CD4-positive, alpha-beta T cell treated with Interleukin-15 for 1 hour (primary cell): Measurements from ENCODE around the gene PFKFB4.

Experiments used
- DNase-seq: peaks from one replicate; pipeline ENCODE4 v3.0.0-alpha.2; 2020

PFKFB4 gene

DNA sequence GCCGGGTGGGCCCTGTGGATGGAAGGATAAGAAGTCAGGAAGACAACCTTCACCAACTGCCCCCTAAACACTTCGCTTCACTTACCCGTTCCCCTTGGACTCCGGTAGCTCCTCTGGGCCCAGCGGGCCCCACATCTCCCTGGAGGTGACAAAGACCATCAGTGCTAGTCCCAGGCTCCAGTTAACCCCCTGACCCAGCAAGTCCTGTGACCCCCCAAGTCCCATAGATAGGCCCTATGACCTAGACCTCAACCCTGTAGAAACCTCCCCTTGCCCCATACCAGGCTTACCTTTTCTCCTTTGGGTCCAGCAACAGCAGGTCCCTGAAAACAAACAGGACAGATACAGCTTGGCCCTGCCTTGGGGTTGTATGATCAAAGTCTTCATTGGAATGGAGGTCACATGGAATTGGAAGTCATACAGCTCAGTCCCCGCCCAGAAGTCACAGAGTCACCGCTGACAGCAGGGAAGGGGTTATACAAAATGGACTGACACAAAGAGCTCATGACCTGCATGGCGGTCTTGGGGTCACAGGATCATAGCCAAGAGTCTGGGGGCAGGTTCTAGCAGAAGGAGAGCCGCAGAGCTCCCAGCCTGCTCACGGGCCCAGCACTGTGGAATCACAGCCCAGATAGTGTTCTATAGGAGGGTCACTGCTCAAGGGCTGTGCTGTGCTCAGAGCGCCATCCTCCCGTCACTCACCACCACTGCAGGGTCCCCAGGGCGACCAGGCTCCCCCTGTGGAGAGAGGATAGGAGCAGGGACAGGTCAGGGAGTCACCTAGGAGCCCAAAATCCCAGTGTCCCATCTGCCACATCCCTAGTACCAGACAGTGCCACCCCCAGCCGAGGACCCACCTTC is 25.2 kb upstream of the PFKFB4 start:
- DNase-seq, result no peak

DNA sequence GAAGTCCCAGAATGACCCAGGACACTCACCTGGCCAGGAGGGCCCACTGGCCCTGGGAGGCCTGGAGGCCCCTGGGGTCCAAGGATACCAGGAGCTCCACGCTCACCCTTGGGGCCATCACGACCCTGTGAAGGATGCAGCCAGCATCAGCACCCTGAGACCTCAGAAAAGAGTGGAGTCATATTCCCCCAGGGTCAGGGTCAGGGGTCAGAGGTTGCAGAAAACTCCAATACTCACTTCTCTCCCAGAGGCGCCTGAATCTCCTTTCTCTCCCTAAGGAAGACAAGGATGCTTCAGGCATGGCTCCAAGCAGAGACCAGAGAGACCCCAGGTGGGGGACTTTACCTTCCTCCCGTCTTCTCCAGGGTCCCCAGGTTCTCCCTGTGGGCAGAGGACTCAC is 20.0 kb upstream of the PFKFB4 start:
- DNase-seq, result no peak

DNA sequence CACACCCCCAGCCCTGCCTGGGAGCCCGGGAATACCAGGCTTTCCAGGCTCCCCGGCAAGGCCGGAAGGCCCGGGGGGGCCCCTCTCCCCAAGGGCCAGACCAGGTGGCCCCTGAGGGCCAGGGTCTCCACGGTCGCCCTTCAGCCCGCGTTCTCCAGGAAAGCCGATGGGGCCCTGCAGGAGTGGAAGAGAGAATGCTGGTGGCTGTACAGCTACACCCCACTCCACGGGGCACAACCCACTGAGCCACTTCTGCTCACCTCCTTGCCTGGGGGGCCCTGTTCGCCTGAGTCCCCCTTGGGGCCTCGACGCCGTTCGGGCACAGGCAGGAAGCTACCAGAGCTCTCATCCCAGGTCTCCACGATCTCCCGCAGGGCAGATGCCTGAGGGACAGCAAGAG is 18.8 kb upstream of the PFKFB4 start:
- DNase-seq, result no peak

DNA sequence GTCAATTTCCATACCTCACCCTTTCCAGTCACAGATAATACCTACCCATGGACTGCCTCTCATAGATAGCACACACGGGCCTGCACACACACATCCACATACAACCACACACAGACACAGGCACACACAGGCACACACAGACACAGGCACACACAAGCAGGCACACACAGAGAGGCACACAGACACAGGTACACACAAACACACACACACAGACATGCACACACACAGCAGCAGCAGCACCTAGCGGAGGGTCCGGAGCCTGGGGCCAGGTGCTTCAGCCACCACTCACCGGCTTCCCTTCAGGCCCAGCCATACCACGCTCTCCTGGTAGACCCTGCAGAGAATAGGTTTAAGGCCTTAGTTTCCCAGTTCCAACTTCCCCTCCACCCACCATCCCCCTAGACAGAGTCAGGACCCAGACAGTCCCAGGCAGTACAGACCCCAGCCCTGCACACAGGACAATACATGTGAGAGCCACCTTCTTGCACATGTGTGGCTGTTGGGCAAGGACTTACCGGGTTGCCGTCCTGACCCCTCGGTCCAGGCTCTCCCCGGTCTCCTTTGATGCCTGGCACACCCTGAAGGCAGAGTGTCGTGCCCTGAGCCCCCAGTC is 17.5 kb upstream of the PFKFB4 start:
- DNase-seq, result no peak

DNA sequence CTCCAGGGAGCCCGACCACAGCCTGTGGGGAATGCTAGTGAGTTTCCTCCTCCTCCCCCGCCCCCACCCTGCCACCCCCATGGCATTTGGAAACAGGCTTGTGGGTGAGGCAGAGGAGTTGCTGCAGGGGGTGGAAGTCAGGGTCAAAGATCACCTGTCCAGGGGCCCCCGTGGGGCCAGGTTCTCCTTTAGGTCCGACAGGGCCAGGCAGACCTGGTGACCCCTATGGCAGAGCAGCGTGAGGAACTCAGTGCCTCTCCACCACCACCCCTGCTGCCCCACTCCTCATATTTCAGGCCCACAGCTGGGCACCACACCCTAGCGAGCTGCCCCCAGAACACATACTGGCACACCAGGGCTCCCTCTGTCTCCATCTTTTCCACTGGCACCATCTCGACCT is 15.9 kb upstream of the PFKFB4 start:
- no peak for DNase-seq

DNA sequence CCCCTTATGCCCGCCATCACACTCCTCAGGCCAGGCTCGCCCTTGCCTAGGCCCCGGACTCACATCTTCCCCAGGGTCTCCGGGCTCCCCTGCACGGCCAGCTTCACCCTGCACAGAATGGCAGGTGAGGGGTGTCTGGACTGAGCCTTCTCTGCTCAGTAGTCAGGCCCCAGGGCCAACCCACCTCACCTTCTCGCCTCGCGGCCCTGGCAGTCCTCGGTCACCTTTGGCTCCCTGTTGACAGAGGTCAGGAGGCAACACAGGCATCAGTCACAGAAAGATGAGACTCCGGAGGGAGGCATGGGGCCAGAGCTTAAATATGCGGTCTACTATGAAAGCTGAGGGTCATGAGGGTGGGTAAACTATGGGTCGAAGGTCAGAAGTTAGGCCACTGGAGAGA is 15.3 kb upstream of the PFKFB4 start:
- no peak for DNase-seq

DNA sequence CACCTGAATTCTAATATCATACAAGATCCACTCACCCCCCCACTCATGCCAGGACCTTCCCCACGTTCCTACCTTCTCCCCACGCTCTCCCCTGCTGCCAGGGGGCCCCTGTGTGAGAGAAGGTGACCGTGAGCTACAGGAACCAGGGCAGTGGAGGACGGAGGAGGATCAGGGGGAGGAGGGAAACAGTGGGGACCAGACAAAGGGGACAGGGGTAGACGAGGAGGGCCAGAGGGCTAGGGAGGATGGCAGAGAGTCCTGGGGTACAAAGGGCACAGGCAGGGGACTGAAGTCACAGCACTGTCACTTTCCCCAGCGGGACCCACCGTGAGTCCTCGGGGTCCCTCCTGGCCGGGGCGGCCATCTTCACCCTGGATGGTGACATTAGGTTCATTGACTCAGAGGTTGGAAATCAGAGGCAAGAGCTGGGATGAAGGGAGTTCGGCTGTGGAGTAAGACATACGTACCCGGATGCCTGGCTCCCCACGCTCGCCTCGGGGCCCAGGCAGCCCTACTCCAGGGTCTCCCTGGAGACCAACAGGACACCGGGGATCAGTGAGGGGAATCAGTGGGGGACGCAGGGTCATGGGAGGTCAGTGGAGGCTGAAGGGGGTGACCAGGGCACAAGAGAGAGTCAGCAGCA is 13.3 kb upstream of the PFKFB4 start:
- DNase-seq, result no peak

DNA sequence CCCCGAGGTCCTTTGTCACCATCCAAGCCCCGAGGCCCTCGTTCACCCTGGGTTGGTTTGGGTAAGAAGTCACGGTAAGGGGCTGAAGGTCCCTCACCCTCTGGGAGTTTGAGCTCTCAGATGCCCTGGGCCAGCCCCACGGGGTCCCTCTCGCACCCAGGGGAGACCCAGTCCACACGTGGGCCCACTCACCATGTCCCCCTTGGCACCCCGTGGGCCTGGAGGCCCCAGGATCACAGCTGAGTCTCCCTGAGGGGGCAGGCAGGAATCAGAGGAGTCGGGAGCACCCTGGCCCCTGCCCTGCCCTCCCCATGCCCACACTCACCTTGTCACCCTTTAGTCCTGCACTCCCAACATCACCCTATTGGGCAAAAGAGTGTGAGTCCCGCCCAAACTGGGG is 12.8 kb upstream of the PFKFB4 start:
- no peak for DNase-seq

DNA sequence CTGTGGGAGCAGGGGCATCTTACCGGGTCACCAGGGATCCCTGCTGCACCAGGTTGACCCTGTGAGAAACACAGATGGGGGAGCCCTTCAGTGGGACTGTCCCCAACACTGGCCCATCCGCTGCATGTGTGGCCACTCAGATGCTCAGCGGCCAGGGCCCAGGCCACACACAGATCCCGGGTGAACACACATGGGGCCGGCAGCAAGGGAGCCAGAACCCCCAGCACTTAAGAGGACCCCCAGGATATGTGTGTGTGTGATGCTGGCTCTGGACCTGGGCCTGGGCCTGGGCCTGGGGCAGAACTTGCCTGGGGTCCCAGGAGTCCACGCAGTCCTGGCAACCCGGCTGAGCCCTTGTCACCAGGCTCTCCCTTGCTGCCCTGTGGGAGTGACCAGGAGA is 11.9 kb upstream of the PFKFB4 start:
- no peak for DNase-seq

DNA sequence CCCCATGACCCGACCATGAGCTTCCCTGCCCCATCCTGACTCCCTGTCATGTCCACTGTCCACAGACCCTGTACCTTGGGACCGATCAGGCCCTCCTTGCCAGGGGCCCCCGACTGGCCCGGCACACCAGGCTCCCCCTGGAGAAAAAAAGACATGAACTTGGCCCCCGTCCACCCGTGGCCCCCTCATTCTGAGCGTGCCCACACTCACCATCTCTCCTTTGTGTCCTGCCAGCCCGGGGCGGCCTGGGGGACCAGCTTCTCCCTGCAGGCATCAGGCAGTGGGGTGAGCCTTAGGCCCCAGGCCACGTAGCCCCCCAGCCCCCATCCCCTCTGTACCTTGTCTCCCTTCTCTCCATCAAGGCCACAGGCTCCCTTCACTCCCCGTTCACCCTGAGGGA is 10.9 kb upstream of the PFKFB4 start:
- DNase-seq, result no peak

DNA sequence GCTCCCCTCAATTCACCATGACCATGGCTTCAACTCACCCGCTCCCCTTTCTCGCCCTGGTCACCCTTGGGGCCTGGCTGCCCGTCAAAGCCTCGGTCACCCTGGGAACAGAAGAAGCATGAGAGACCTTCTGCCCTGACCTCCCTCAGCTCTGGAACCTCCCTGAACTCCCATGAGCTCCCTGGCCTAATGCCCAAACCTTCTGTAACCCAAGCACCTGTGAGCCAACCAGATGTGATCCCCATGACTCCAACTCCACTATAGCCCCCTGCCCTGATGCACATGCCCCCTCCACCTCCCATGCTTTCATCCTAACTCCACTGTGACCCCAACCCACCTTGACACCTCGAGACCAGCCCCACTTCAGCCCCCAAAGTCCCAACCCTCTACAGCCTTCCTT is 10.5 kb upstream of the PFKFB4 start:
- no peak for DNase-seq

DNA sequence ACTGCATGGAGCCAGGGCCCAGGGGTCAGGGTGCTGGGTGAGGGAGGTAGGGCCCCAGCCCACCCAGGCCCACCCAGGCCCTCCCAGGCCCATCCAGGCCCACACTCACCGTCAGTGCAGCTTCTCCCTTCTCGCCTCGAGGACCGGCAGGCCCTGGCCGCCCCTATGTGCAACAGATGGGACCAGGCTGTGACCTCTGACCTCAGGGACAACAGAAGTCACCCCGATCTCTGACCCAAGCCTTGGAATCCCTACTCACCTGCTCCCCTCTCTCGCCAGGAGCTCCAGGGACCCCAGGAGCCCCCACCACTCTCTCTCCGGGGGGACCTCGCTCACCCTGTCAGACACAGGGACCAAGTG is 9.8 kb upstream of the PFKFB4 start:
- DNase-seq, result no peak

DNA sequence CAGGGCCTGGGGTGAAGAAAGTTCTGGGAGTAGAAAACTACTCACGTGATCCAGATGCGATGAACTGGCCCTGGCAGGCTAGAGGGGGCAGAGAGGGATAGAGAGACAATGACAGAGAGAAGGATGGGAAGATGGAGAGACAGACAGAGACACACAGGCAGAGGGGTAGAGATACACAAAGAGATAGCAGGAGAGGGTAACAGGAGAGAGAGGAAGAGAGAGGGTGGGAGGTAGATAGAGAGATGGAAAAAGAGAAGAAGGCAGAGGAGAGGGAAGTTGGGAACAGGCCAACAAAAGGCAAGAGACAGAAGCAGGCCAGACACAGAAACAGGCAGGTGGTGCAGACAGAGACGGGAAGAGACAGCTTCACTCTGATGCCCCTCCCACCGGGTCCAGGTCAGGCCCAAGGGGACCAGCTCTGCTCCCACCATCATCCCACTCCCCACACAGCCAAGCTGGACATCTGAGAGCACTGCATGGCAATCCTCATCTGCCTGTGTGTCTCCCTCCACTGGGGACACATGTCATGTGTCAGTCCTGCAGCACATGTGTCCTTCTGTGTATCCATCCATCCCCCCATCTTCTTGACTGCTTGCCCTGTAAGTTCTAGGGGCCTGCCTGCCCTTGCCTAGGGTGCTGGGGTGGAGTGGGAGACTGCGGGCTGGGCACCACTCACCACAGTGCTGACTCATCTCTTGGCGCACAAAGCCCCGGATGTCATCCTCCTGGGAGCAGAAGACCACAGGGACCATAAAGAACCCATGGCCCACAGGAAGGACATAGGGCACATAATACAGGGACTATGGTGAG is 9.2 kb upstream of the PFKFB4 start:
- DNase-seq, result peak; percentile 48

DNA sequence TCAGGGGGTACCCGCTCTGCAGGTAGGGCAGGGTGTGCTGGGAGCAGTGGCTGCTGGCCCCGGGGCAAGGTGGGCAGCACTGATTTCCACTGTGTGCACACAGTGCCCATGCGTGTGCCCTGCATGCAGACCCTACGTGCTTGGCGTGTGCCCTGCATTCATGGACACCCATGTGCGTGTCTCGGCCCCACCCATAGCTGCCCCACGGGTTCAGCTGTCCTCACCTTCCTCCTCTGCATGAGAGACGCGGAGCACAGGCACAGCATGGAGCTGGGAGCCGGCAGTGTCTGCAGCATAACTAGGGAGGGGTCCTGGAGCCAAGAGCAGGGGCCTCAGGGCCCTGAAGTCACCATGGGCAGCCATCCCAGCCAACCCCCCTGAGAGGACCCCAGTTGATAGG is 8.6 kb upstream of the PFKFB4 start:
- no peak for DNase-seq

DNA sequence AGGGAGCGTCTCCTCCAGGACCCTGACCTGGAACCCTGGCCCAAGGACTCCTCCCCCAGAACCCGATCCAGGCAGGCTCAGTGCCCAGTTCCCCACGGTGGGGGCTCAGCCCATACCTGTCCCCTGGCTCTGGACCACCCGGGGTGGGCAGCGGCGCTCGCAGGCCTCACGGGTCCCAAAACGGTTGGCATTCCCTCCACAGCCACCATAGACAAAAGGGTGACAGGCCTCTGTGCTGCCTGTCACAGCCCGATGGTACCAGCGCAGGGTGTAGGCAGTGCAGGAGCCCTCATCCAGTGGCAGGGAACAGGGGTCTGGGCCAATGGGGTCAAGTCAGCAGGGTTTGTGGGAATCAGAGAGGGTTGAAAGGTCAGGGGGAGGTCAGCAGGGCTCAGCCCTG is 8.1 kb upstream of the PFKFB4 start:
- no peak for DNase-seq

DNA sequence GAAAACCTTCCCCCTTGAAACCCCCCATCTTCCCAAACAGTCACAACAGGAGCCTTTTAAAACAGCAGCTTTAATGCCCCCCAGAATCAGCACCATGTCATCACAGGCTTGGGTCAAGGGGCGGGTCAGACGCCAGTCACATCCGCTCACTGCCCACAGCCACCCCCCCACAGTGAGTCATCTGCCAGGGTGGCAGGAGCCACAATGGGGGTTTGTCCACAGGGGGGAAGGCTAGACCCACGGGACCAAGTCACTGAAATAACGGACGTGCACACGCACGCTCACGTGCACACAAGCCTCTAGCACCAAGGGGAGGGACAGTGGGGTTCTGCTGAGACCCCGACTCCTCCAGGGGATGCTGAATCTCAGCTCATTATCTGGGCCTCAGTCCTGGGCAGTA is 7.4 kb upstream of the PFKFB4 start:
- peak; percentile 86 for DNase-seq

DNA sequence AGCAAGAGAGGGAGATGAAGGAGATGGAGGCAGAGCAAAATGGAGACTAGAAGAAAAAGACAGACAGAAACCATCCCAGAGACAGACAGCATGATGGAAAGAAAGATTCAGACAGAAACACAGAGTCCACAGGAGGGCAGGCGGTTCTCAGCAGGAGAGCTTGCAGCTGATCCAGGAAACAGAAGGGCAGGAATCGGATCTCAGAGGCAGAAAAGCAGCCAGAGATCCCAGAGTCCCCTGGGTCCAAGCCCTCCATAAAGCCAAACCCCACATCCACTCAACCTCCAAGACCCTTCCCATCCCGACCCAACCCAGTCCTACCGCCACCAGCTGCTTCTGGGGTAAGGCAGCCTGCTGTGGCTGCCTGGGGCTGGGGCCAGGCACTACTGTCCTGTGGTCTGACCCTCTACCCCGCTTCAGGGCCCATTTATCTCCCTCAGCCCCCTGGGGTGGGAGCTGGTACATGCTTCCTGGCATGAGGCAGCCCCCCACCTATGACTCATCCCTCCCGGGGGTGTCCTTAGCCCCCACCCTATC is 6.8 kb upstream of the PFKFB4 start, which contains the start of gene UCN2:
Gene UCN2 (minus strand): TSS at position 400 of the 537 bp plus-strand sequence. CDS start 657 bp downstream, outside the sequence.
- no peak for DNase-seq

DNA sequence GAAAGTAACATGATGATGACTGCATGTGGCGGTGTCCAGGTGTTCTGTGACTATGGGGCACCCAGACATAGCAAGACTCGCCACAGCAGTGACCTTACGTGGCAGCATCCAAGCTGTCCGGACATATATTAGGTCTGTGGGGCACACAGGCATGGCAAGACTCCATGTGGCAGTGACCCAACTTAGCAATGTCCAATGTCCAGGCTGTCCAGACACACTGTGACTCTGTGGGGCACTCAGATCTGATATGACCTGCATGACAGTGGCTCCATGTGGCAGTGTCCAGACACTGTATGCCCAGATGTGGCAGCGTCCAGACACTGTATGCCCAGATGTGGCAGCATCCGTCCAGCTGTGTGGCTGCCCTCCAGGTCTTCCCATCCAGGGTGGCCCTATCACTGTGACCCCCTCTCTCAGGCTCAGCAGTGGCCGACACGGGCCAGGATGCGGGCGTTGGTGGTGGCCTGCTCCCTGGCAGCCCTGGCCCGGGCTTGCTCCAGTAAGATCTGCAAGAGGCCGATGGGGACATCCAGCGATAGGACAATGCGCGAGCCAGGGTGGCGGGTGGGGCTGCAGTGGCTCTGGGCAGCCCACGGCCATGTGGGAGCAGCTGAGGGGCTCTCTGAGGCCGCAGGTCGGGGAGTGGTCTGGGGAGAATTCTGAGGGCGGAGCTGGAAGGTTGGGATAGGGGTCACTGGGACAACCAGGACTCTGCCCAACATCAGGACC is 5.9 kb upstream of the PFKFB4 start:
- no peak for DNase-seq

DNA sequence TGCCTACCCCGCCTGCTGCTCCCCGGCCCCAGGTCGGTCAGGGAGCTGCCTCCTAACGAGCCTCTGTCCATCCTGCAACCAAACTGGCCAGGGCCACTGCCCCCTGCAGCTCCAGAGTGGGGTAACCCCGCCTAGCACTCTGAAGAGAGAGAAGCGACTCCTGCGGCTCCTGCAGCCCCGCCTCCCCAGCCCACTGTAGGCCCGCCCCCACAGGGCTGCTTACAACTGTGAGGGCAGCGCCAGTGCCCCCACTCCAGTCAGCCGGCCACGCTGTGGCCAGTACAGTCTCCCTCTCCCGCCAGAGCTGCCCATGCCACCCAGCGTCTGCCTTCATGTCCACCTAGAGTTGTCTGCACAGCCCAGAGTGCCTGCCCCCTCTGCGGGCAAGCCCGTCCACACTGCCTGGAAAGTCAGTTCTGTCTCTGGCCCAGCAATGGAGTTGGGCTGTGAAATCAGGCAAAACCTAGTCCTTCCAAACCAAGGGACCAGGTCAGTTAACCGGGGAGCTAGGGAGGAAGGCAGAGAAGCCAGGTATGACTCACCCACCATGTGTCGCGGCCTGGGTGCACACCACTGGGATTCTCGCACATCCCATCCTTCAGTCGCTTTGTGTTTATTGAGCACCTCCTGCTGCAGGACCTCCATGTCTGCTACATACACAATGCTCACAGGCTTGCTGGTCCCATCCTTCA is 4.6 kb upstream of the PFKFB4 start:
- DNase-seq, result peak; percentile 41

DNA sequence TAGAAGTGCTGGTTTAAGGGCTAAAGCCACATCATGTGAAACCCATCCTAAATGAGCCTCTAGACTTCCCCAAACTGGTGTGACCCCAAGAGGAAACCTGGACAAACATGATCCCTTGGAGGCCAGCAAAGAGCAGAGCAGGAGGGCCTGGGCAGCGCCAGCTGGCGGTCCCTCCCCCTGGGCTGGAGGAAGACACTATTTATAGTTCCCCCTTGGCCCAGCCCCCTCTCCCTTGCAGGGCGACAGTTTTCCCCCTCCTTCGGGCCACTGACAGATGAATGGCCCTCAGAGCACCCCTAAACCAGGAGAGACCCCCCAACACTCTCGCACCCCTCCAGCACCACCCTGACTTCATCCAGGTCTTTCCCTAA is 4.0 kb upstream of the PFKFB4 start:
- no peak for DNase-seq

DNA sequence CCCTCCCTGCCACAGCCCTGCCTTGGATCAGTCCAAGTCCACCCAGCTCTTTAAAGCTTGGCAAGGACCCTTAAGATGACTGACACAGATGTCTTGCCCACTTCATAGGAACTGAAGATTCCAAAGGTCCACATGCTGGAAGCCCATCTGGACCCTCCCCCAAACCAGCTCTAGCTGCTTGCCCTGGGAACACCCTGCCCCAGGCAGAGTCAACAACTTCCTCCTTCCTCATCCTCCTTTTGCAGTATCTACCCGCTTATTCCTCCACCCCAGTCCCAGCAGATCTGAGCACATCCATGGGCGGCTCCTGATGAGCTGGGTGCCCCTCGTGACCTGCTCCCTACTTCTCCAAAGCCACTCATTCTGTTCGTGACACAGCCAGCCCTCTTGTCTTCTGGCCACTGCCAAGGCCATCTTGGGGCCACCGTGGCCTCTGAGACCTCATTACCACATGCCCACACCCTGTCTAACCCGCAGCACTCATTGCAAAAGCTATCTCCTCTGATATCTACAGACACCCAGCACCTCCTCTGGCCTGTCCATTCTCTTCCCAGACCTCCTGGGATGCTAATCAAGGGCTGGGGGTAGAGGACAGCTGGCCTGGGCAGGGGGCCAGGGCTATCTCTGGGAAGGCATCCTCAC is 2.0 kb upstream of the PFKFB4 start:
- peak; percentile 85 for DNase-seq
